GM12801 (cell line): ENCODE data around the gene PAK5.

ENCODE experiments used
- TF ChIP-seq, protein P1 (sequence below): IDR thresholded peaks from one replicate; pipeline ENCODE4 v1.5.1; 2011; ENCODE audit warnings: control low read depth; ENCODE audit not compliant: insufficient read length; ENCODE audit errors: extremely low read depth

The PAK5 gene

GRCh38 chr20:9744551-9744950 is 94.3 kb downstream of the PAK5 start:
- TF ChIP-seq, protein P1, sequence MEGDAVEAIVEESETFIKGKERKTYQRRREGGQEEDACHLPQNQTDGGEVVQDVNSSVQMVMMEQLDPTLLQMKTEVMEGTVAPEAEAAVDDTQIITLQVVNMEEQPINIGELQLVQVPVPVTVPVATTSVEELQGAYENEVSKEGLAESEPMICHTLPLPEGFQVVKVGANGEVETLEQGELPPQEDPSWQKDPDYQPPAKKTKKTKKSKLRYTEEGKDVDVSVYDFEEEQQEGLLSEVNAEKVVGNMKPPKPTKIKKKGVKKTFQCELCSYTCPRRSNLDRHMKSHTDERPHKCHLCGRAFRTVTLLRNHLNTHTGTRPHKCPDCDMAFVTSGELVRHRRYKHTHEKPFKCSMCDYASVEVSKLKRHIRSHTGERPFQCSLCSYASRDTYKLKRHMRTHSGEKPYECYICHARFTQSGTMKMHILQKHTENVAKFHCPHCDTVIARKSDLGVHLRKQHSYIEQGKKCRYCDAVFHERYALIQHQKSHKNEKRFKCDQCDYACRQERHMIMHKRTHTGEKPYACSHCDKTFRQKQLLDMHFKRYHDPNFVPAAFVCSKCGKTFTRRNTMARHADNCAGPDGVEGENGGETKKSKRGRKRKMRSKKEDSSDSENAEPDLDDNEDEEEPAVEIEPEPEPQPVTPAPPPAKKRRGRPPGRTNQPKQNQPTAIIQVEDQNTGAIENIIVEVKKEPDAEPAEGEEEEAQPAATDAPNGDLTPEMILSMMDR: no peak

GRCh38 chr20:9743871-9744270 is 95.0 kb downstream of the PAK5 start:
- TF ChIP-seq, protein P1: no peak

DNA sequence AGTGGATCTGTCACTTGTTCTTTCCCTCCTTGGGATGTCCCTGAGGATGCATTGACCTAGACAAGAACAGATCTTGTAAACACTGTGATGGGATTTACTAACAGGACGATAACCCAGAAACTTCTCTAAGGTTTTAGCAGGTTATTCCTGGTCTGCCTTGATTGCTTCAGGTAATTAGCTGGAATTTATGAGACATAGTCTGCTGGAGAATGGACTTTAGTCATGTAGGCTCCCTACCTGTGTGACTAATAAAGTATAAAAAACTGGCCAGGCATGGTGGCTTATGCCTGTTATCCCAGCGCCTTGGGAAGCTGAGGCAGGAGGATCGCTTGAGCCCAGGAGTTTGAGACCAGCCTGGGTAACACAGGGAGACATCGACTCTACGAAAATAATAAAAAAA is 96.1 kb downstream of the PAK5 start:
- TF ChIP-seq, protein P1: no peak

DNA sequence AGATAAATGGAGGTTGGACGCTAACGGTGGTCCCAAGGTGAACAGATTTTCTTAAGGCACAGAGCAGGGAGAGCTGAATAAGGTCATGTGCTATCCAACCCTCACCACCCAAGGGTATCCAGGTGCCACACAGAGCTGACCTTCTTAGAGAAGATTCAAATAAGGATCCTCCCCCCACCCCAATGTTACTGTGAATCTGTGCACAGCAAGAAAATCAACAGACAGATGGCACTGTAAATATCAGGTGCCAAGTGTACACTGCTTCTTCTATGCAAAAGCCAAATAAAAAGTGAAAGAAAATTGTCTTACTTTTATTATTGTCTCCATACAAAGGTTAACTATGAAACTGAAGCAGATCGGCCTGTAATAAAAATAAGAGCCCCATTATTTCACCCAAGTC is 96.9 kb downstream of the PAK5 start:
- TF ChIP-seq, protein P1: no peak

- TF ChIP-seq, protein P1: no peak
Measured at GRCh38 chr20:9740486-9740885, 98.4 kb downstream of the PAK5 start.

DNA sequence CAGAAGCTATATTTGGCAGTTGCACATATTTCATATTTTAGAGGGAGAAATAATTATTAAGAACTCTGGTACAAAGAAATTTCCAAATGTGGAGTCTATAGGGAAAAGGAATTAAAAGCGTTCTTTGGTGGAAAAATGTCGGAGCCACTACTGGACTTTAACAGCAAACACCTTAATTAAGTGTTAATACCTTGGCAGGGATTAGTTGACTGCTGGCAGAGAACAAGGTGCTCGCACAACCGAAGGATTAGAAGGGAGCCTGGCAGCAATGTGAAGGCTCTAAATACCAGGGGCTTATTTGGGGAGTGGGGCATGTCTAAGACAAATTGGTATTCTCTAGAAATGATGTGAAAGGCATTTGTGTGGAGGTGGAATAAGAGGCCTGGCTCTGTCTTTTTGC is 98.9 kb downstream of the PAK5 start:
- TF ChIP-seq, protein P1: no peak

- TF ChIP-seq, protein P1: no peak
Measured at GRCh38 chr20:9736373-9736772, 102.5 kb downstream of the PAK5 start.

DNA sequence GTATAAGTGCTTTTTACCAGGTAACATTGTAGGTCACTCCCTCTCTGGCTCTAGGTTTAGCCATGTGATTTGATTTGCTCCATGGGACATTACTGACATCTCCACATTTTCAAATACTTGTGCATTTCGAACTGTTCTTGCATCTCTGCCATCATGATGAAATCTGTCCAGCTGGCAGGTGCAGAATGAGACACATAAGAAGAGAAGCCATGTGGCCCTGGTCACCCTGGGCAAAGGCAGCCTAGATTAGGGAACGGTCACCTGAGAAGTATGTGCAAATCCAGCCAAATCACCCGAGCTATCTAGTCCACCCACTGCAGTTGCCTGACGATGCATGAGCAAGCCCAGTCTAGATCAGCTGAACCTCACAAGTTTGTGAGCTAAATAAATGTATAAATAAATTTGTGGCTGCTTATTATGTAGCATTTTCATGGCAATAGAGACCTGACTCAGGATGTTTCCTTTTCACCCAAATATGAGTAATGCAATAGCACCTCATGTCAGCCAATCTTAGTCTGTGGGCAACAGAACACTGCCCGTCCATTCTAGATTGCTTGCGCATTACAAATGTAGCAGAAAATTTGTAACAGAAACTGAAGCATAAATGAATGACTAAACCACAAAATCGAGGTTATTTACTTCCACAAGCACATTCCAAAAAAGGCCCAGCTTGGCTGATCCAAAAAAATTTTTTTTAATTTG is 115.2 kb downstream of the PAK5 start:
- TF ChIP-seq, protein P1: no peak
